ENCODE results near the gene METTL27.

- TF ChIP-seq GATA2 (IDR thresholded peaks at IDR 0.05; ENCODE audit: low read depth, low read length), result no peak
- TF ChIP-seq GATA3 (IDR thresholded peaks at IDR 0.05; ENCODE audit: low read depth, low read length), result no peak
These were observed 40.7 kb downstream of the METTL27 start for GRCh38 chr7:73801577-73801976.
